Pons (tissue), 1 donor: ENCODE measurements around the gene PLA2G15.

Experiments used
- DNase-seq: peaks from one replicate; pipeline ENCODE4 v3.0.0-alpha.2; 2016; ENCODE audit warnings: low spot score

Gene PLA2G15

GRCh38 chr16:68298907-68299561, 53.9 kb downstream of the PLA2G15 start:
- DNase-seq: no peak

DNA sequence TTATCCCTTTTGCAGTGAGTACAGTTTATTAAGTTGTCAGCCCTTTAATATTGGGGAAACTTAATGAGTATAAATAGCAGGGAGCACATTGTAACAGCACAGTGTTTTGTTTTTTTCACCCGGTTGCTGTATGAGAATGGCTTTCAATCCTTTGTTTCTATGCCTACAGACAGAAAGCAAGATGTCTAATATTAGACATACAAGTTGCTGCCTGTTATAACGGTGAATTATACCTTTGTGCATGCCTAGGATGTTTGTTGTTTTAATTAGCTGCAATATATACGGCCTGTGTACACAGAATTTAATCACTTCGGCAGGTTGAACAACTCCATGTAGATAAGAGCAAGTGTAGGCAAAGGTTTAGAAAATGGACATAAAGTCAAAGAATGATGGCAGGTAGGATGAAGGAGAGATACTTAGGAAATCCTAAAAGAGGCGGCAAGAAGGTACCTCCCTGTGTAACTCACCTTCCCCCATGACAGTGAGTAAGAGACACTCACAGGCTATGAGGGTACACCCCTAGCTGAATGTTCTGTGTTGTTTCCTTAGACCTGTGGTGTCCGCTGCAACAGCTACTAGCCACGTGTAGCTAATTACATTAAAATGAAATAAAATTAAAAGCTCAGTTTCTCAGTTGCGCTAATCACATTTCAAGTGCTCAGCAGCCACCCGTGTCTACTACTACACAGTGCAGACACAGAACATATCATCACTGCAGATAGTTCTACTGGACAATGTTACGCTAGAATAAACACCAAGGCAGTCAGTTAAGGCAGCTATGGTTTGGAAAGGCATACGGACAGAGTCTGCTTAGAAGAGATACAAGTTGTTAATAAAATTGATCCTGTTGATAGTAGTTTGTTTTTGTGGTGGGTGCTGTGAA, 54.6 kb downstream of the PLA2G15 start:
- DNase-seq: no peak

DNA sequence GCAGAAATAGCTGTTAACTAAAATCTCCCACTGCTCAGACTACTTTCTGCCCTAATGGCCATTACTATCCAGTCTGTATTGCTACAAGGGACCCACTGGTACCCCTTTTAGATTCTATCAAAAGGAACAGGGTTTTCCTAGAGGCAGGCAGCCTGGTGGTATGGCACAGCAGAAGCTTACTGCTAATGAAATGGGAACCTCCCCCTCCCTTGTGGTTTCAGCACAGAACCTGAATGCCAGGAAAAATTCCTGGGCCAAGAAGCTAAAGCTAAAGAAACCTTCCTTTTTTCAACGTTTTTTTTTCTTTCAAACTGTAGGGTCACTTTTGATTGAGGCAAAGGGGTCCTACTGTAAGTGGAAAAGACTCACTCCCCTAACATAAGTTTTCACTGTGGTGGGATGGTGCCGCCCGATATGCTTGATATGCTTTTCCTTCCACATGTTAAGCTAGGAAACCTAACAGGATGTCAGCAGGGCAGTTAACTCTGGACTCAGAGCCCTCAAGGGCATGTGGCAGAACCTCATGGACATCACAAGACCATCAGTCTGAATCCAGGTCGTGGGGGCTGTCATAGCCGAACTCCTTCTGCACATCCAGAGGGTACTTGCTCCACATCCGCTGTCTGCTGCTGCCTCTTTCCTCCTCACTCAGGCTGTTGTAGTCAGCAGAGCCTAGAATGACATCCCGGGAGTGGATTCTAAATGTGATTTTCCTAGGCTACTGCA, 55.7 kb downstream of the PLA2G15 start:
- no peak for DNase-seq

- DNase-seq: no peak
Measured at GRCh38 chr16:68306633-68307032, 61.5 kb downstream of the PLA2G15 start.

- no peak for DNase-seq
Measured at GRCh38 chr16:68309799-68310198, 64.6 kb downstream of the PLA2G15 start.

GRCh38 chr16:68310437-68310773, 65.2 kb downstream of the PLA2G15 start:
- no peak for DNase-seq
